ENCODE measurements around the gene SH3BGRL. TPM values are rescaled to one million over a fixed set of nuclear protein-coding genes. Genes with fewer than 3 reads are reported as not detected.

The SH3BGRL gene
- total RNA-seq, 2 experiments from 2014 or later = 30.0 to 33.1 TPM

DNA sequence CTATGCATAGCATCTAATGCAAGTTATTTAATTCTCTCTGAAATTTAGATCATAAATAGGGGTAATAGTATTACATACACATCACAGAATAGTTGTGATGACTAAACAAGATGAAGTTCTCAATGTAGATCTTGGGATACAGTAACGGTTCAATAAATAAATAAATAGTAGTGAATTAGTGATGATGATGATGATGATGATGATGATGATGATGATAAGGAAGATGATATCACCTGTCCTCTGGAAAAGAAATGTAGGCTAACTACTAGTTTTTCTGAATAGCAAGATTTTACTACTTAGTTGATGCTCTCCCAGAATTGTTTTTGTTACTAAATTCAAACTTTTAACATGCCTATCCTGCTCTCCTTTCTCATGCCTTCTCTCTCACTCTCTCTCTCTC, 30.3 kb downstream of the SH3BGRL start:
- TF ChIP-seq, protein P1, sequence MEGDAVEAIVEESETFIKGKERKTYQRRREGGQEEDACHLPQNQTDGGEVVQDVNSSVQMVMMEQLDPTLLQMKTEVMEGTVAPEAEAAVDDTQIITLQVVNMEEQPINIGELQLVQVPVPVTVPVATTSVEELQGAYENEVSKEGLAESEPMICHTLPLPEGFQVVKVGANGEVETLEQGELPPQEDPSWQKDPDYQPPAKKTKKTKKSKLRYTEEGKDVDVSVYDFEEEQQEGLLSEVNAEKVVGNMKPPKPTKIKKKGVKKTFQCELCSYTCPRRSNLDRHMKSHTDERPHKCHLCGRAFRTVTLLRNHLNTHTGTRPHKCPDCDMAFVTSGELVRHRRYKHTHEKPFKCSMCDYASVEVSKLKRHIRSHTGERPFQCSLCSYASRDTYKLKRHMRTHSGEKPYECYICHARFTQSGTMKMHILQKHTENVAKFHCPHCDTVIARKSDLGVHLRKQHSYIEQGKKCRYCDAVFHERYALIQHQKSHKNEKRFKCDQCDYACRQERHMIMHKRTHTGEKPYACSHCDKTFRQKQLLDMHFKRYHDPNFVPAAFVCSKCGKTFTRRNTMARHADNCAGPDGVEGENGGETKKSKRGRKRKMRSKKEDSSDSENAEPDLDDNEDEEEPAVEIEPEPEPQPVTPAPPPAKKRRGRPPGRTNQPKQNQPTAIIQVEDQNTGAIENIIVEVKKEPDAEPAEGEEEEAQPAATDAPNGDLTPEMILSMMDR (IDR thresholded peaks at IDR 0.05) = no peak
- Mint-ChIP-seq H3K27me3 (no peaks in the 10 kb centered on the region), H3K9me3 (no peaks in the 10 kb centered on the region), H3K4me3 (no peak overlapping the region), H3K4me1 (ENCODE audit: low read depth) (peaks cover 15% of the 10 kb centered on the region), H3K36me3 (ENCODE audit: low read depth) (peaks cover 19% of the 10 kb centered on the region), H3K27ac (no peak overlapping the region)
- DNase-seq (no peak), ATAC-seq (no peak)
- POLR2A ChIA-PET = no interaction called here
- CTCF ChIA-PET = no interaction called here
- intact Hi-C loops (cut with micrococcal nuclease) = no loop called here

DNA sequence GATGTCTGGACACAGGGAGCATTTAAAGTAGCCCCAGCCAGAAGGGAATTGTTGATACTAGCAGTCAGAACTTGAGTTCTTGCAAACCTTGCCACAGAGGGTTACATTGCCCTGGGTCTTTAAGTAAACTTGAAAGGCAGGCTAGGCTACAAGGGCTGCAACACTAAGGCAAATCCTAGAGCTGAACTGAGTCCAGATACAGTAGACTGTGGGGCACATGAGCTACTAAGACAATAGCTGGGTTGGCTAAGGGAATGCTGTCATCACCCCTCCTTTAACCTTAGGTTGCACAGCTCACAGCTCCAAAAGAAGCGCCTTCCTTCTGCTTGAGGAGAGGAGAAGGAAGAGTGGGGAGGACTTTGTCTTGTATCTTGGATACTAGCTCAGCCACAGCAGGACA, 35.6 kb downstream of the SH3BGRL start:
- DNase-seq = no peak
- no peak overlapping the region for H3K4me3 Mint-ChIP-seq
- H3K36me3 Mint-ChIP-seq (ENCODE audit: low read depth) = peaks cover 51% of the 10 kb centered on the region
- intact Hi-C loops (cut with micrococcal nuclease) = no loop called here
- no peaks in the 10 kb centered on the region for H3K27me3 Mint-ChIP-seq
- peaks cover 5% of the 10 kb centered on the region for H3K4me1 Mint-ChIP-seq (ENCODE audit: low read depth)
- ChIA-PET CTCF (no interaction called here), POLR2A (no interaction called here)
- TF ChIP-seq, protein P1 (IDR thresholded peaks at IDR 0.05) = no peak
- no peak for ATAC-seq
- H3K27ac Mint-ChIP-seq = no peak overlapping the region
- H3K9me3 Mint-ChIP-seq = peaks cover 3% of the 10 kb centered on the region

DNA sequence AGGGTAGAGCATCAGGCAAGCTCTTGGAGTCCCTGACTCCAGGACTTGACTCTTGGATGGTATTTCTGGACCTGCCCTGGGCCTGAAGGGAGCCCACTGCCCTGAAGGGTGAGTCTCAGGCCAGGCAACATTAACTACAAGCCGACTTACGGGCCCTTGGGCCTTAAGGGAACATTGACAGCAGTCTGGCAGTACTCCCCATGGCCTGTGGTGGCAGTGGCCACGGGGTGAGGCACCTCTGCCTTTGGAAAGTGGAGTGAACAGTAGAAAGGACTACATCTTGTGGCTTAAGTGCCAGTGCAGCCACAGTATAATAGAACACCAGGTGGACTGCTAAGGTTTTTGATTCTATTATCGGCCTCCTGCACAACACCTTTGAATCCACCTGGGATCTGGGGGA, 36.3 kb downstream of the SH3BGRL start:
- H3K4me1 Mint-ChIP-seq (ENCODE audit: low read depth) = peaks cover 3% of the 10 kb centered on the region
- TF ChIP-seq, protein P1 (IDR thresholded peaks at IDR 0.05) = no peak
- peaks cover 54% of the 10 kb centered on the region for H3K36me3 Mint-ChIP-seq (ENCODE audit: low read depth)
- no peaks in the 10 kb centered on the region for H3K27me3 Mint-ChIP-seq
- ChIA-PET CTCF (no interaction called here), POLR2A (no interaction called here)
- H3K4me3 Mint-ChIP-seq = no peak overlapping the region
- intact Hi-C loops (cut with micrococcal nuclease) = no loop called here
- peaks cover 3% of the 10 kb centered on the region for H3K9me3 Mint-ChIP-seq
- H3K27ac Mint-ChIP-seq = no peak overlapping the region
- DNase-seq = no peak
- ATAC-seq = no peak

DNA sequence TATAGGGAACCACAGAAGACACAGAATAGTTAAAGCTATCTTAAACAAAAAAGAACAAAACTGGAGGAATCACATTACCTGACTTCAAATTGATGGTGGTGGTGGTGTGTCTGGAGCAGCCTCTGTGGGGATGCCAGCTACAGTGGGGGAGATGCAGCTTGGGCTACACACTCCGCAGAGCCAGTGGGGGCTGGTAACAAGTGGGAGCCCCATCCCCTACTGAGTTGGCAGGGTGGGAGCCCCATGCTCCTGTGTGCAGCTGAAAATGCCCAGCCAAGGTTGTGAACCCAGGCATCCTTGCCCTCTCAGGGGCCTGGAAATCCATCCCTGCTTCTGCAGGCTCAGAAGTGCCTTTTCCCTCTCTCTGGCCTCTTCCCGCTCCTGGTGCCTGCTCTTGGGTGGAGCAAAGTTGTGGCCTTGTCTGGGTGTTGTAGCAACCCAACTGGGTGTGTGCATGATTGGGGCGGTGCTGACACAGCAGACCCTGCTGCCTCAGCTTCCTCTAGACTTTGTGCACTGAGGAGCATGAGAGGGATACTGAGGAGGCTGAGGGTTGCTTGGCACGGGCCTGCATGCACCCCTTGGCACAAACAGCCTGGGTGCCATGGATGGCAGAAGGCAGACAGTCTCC, 38.9 kb downstream of the SH3BGRL start:
- H3K4me1 Mint-ChIP-seq (ENCODE audit: low read depth) = peaks cover 1% of the 10 kb centered on the region
- ATAC-seq = no peak
- intact Hi-C loops (cut with micrococcal nuclease) = no loop called here
- no peak for DNase-seq
- H3K27ac Mint-ChIP-seq = no peak overlapping the region
- TF ChIP-seq, protein P1 (IDR thresholded peaks at IDR 0.05) = no peak
- no peaks in the 10 kb centered on the region for H3K27me3 Mint-ChIP-seq
- peaks cover 3% of the 10 kb centered on the region for H3K9me3 Mint-ChIP-seq
- ChIA-PET CTCF (no interaction called here), POLR2A (no interaction called here)
- no peak overlapping the region for H3K4me3 Mint-ChIP-seq
- H3K36me3 Mint-ChIP-seq (ENCODE audit: low read depth) = peaks cover 48% of the 10 kb centered on the region

DNA sequence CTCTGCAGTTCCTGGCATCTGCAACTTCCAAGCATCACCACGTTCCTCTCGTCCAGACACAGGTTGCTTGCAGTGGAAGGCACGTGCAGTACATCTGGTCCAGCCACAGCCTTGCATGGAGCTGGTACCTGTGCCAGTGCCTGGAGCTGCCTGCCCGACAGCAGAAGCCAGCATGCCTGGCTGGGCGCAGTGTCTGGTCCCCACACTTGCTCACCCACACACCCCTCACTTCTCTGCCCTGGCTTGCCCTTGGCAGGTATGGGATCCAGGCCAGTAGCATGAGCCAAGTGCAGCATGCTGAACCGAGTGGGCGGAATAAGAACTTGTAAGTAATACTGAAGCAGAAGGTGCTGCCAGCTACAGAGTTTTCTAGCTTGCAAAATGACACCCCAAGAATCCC, 39.9 kb downstream of the SH3BGRL start:
- TF ChIP-seq, protein P1 (IDR thresholded peaks at IDR 0.05) = no peak
- ATAC-seq (no peak), DNase-seq (no peak)
- H3K27ac Mint-ChIP-seq = no peak overlapping the region
- peaks cover 3% of the 10 kb centered on the region for H3K9me3 Mint-ChIP-seq
- no peaks in the 10 kb centered on the region for H3K27me3 Mint-ChIP-seq
- H3K4me3 Mint-ChIP-seq = no peak overlapping the region
- ChIA-PET CTCF (no interaction called here), POLR2A (no interaction called here)
- intact Hi-C loops (cut with micrococcal nuclease) = no loop called here
- H3K4me1 Mint-ChIP-seq (ENCODE audit: low read depth) = peaks cover 1% of the 10 kb centered on the region
- H3K36me3 Mint-ChIP-seq (ENCODE audit: low read depth) = peaks cover 44% of the 10 kb centered on the region

All from activated CD8-positive, alpha-beta T cell treated with anti-CD3 and anti-CD28 coated beads for 36 hours (primary cell).